ENCODE measurements around the gene PCDHAC2.

GRCh38 chr5:140992828-140993227 lies 26.6 kb downstream of the PCDHAC2 start:
- TF ChIP-seq CTCF (IDR thresholded peaks at IDR 0.05; ENCODE audit: insufficient read depth, low read length, poor library complexity, severe bottlenecking) (no peak), EZH2phosphoT487 (conservative IDR thresholded peaks at IDR 0.05; ENCODE audit: low read length) (no peak)

Measured in SU-DHL-6 (cell line).